Epithelial cell of esophagus (primary cell): ENCODE results near the gene ZNF185.
"Not testable (repeated sequence)": the region's sequence is repeated elsewhere in the genome, so short reads cannot be mapped to it uniquely, and the experiment has no call there.

Experiments
- DNase-seq: peaks from one replicate; pipeline ENCODE4 v3.0.0; 2010; ENCODE audit warnings: low read depth
- H3K4me3 ChIP-seq: 2 replicates; pipeline ENCODE4 v1.5.1; 2011; ENCODE audit warnings: mild to moderate bottlenecking, low read length, control low read depth
- TF ChIP-seq, protein P1 (sequence below): IDR thresholded peaks from 2 replicates; pipeline ENCODE4 v1.5.1; 2011; ENCODE audit warnings: low read depth, mild to moderate bottlenecking, low read length, control low read depth, inconsistent platforms; ENCODE audit not compliant: insufficient read depth; ENCODE audit errors: missing control alignments

Gene ZNF185

DNA sequence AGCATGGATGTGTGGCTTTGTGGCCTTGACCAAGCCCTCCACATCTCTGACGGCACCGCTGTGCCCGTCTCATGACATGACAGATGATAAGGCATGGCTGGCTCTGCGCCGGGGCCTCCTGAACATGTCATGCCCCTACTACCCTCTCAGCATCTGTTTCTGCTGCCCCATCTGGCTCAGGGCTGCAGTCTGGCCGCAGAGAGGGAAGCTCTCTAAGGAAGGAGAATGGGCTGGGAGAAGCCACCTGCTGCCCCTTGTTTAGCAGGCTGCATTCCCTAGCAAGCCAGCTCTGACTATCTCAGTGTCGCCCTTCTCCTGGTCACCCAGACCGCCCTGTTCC, 7.2 kb downstream of the ZNF185 start:
- TF ChIP-seq, protein P1, sequence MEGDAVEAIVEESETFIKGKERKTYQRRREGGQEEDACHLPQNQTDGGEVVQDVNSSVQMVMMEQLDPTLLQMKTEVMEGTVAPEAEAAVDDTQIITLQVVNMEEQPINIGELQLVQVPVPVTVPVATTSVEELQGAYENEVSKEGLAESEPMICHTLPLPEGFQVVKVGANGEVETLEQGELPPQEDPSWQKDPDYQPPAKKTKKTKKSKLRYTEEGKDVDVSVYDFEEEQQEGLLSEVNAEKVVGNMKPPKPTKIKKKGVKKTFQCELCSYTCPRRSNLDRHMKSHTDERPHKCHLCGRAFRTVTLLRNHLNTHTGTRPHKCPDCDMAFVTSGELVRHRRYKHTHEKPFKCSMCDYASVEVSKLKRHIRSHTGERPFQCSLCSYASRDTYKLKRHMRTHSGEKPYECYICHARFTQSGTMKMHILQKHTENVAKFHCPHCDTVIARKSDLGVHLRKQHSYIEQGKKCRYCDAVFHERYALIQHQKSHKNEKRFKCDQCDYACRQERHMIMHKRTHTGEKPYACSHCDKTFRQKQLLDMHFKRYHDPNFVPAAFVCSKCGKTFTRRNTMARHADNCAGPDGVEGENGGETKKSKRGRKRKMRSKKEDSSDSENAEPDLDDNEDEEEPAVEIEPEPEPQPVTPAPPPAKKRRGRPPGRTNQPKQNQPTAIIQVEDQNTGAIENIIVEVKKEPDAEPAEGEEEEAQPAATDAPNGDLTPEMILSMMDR, result no peak
- no peak overlapping the region for H3K4me3 ChIP-seq
- DNase-seq, result no peak

DNA sequence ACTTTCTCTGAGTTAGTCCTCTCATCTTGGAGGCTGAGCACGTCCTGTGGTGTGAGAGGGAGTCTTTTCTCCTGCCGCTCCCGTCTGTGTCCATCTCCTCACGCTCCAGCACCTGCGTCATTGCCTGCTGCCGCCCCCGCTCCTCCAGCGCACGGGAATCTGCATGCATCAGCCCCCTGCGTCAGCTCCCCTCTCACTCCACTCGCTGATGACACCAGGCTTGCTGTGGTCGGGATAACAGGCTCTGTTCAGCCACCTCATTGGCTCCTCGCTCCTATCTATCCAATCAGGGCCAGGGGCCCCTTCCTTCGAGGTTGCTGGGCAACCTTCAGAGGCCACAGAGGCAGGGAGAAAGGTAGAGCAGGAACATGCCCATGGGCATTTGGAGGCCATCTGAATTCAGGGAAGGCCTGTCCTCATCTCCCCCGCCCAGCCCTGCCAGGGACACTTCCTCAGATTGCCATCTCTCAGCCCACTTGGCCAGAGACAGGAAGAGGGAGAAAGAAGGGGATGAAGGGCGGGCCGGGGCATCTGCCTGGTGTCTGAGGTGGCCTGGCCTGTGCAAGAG, 9.3 kb downstream of the ZNF185 start:
- no peak overlapping the region for H3K4me3 ChIP-seq
- TF ChIP-seq, protein P1, result no peak
- no peak for DNase-seq

DNA sequence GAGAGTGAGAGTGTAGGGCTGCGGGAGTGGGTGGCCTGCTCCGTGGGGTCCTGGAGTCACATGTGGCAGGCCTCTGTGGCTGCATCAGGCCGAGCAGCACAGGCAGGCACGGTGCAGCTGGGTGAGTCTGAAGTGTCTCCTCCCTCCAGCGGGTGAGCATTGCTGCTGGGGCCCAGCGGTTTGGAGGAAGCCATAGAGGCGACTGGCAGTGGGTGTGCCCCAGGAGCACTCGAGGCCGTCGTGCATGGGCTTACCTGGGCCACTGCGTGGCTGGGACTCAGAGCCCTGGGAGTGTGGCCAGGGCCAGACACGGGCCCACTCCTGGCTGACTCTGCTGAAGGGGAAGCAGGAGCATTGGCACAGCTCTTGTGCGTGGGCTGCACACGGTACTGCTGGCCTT, 10.6 kb downstream of the ZNF185 start:
- TF ChIP-seq, protein P1, result no peak
- H3K4me3 ChIP-seq, result no peak overlapping the region
- DNase-seq, result no peak

DNA sequence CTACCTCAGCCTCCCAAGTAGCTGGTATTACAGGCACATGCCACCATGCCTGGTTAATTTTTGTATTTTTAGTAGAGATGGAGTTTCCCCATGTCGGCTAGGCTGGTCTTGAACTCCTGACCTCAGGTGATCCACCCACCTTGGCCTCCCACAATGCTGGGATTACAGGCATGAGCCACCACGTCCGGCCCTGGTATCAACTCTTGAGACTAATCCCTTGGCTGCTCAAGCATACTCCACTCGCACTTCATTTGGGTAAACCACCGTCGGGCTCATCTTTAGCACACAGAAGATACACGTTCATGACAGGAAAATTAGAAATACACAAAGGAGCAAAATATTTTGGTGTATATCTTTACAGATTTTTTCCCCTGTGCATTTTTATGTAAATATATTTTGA, 12.2 kb downstream of the ZNF185 start:
- DNase-seq, H3K4me3 ChIP-seq: not testable (repeated sequence)

DNA sequence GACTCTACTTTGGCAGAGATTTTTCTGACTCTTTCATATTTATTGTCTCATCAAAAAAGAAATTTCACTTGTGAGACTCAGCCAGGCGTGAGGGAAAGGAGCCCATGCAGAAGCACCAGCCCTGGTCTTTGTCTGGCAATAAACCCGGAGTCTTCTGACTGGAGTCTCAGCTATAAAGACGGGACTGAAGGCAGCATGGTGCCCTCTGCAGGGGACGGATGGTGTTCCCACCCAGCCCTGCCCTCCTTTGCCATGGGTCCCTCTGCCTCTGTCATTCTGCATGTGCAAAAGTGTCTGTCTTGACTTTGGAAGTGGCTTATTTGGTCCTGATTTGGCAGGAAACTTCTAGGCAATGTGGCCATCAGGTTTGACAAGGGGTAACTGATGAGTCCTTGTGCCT, 14.2 kb downstream of the ZNF185 start:
- no peak for DNase-seq
- TF ChIP-seq, protein P1, result no peak
- H3K4me3 ChIP-seq, result no peak overlapping the region

DNA sequence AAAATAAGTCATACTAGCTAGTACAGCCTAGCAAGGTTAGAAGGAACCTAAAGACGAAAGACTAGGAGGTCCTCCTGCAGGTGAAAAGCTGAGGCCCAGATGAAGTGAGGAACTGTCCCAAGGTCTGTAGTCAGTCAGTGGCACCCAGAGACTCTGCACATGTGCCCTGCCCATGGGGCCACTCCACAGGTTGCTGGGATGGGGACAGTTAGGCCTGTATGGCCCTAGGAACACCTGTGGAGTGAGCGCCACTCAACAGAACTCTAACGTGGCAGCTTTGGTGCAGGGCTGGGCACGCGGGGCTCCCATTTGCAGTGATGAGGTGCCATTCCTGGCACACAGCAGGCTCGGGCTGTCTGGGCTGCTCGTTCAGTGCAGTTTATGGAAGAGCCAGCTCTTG, 14.8 kb downstream of the ZNF185 start:
- H3K4me3 ChIP-seq, result no peak overlapping the region
- TF ChIP-seq, protein P1, result no peak
- no peak for DNase-seq

DNA sequence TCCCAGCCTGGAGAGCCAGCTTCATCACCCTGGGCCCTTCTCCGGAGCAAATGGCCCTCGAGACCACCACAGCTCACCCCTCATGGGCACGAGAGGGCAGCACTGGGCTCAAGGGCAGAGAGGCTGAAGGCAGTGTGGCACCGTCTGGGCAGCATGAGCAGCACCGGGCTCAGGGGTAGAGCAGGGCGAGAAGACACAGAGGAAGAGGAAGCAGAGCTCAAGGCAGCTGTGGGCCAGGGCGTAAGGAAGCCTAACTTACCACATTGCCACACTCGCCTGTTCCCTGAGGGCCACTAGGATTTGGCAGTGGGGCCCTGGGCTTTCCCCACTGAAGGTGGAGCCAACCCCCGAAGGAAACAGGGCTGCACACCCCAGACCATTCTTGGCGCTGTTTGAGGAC, 15.5 kb downstream of the ZNF185 start:
- no peak for DNase-seq
- TF ChIP-seq, protein P1, result no peak
- H3K4me3 ChIP-seq, result no peak overlapping the region
